NT2/D1 (cell line): Measurements from ENCODE around the gene PHACTR2.

ENCODE experiments used
- SUZ12 ChIP-seq: IDR thresholded peaks from 2 replicates; pipeline ENCODE4 v1.6.1; 2011; ENCODE audit not compliant: insufficient read length, insufficient read depth; ENCODE audit errors: extremely low read depth
- YY1 ChIP-seq: IDR thresholded peaks from 2 replicates; pipeline ENCODE4 v1.6.1; 2011; ENCODE audit not compliant: insufficient read length, insufficient read depth

DNA sequence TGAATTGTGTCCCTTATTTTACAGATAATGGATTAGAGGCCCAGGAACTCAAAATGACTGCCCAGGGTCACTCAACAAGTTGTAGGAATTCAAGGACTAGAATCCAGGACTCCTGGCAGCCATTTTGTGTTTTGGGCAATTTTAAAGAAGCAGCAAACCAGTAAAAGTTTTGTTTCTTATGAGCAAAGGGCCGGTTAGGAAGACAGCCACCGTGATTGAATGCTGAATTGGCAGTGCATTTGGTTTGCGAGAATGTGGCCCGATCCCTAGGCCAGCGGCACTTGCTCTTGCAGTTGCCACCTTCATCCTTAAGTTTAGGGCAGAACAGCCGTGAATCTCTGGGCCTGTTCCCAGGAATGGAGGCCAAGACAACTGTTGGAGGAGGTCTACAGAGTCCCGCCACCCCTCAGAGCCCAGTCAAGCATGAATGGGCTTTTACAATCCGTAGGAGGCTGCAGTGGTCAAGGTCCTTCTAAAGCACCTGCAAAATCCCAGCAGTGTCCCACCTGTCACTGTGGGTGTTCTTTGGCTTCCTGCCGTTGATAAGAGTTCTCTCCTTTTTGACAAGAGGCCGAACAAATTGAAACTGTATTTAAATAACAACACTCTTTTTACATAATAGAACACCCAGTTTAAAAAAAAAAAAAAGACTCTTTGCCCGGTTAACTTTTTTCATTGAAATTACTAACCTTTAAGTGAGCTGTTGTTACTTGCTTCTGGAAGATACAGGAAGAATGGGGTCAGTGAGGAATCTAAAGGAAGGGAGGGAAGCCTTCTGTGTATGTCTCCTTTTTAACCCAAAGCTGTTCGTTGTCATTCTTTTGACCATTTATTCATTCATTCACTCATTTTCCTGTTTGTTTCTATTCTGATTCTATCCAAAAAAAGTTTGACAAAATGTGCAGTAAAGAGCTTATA lies 68.7 kb downstream of the PHACTR2 start:
- TF ChIP-seq YY1 (no peak), SUZ12 (no peak)
